Fibroblast of lung (primary cell): ENCODE data around the gene EFNA5. TPM values are rescaled to one million over a fixed set of nuclear protein-coding genes. Genes with fewer than 3 reads are reported as not detected.

Experiments used
- DNase-seq, 2 donors: peaks; one replicate each; pipeline versions ENCODE4 v3.0.0 to v3.0.0-alpha.2; 2010; ENCODE audit warnings: low read depth in 2 of 2
- H2AFZ ChIP-seq: 2 replicates; pipeline ENCODE4 v1.5.1; 2012; ENCODE audit warnings: low read length, control low read depth, inconsistent platforms
- H3K27ac ChIP-seq: 2 replicates; pipeline ENCODE4 v1.5.1; 2011; ENCODE audit warnings: low read length, control low read depth; ENCODE audit not compliant: insufficient read depth
- H3K27me3 ChIP-seq: 2 replicates; pipeline ENCODE4 v1.5.1; 2011; ENCODE audit warnings: mild to moderate bottlenecking, low read length; ENCODE audit not compliant: control insufficient read depth, insufficient read depth
- H3K36me3 ChIP-seq: 2 replicates; pipeline ENCODE4 v1.5.1; 2011; ENCODE audit warnings: low read length; ENCODE audit not compliant: control insufficient read depth, insufficient read depth
- H3K4me1 ChIP-seq: 2 replicates; pipeline ENCODE4 v1.5.1; 2011; ENCODE audit warnings: low read length; ENCODE audit not compliant: control insufficient read depth, insufficient read depth; ENCODE audit errors: extremely low read depth
- H3K4me2 ChIP-seq: 2 replicates; pipeline ENCODE4 v1.5.1; 2011; ENCODE audit warnings: low read length, control low read depth; ENCODE audit not compliant: insufficient read depth; ENCODE audit errors: extremely low read depth
- H3K4me3 ChIP-seq, 4 experiments: fragments of 200-600 bp in 1 of 4; sonication (generic) in 1 of 4; replicated peaks in 1 of 4; 2 replicates each; pipeline ENCODE4 v1.5.1; 2011 to 2016; ENCODE audit warnings: low read length in 4 of 4, low read depth in 3 of 4, mild to moderate bottlenecking in 3 of 4, control low read depth in 2 of 4, inconsistent platforms in 1 of 4, mixed read lengths in 1 of 4; ENCODE audit not compliant: insufficient read depth in 1 of 4; ENCODE audit errors: control extremely low read depth in 1 of 4
- H3K79me2 ChIP-seq: 2 replicates; pipeline ENCODE4 v1.5.1; 2012; ENCODE audit warnings: mild to moderate bottlenecking, low read length, inconsistent platforms; ENCODE audit not compliant: control insufficient read depth, insufficient read depth
- H3K9ac ChIP-seq: 2 replicates; pipeline ENCODE4 v1.5.1; 2011; ENCODE audit warnings: mild to moderate bottlenecking, low read length, control low read depth; ENCODE audit not compliant: insufficient read depth
- H3K9me3 ChIP-seq: 2 replicates; pipeline ENCODE4 v1.5.1; 2012; ENCODE audit warnings: low read depth, low read length; ENCODE audit not compliant: control insufficient read depth, insufficient read depth
- H4K20me1 ChIP-seq: 2 replicates; pipeline ENCODE4 v1.5.1; 2011; ENCODE audit warnings: low read length; ENCODE audit not compliant: control insufficient read depth, insufficient read depth; ENCODE audit errors: extremely low read depth
- CTCF ChIP-seq, 2 donors: IDR thresholded peaks in 1 of 2; conservative IDR thresholded peaks in 1 of 2; 1 replicate in 1 of 2; 2 replicates in 1 of 2; pipeline ENCODE4 v1.5.1; 2011 to 2012; ENCODE audit warnings: low read length in 2 of 2, control low read depth in 1 of 2, inconsistent platforms in 1 of 2, low read depth in 1 of 2, mild to moderate bottlenecking in 1 of 2
- EZH2 ChIP-seq: IDR thresholded peaks from 2 replicates; pipeline ENCODE4 v1.5.1; 2012; ENCODE audit warnings: low read length, control low read depth, mild to moderate bottlenecking; ENCODE audit errors: missing control alignments
- polyA plus RNA-seq, 2 donors: library from polyadenylated mRNA; depleted of rRNA in 1 of 2; stranded (reverse) in 1 of 2; unstranded in 1 of 2; fragments of >200 nt; gene quantifications; 2 replicates each; pipeline ENCODE4 v1.2.1, GENCODE V29; 2011 to 2012; ENCODE audit warnings: missing spikeins in 1 of 2
- total RNA-seq: library from RNA; depleted of rRNA; stranded (reverse); fragments of >200 nt; gene quantifications from 2 replicates; pipeline ENCODE4 v1.2.1, GENCODE V29; 2014

The EFNA5 gene
- total and polyA plus RNA-seq, 2 donors (not counting 1 experiment from before 2014, with no cell fraction given) = 3.5 to 3.7 TPM

- Histone ChIP-seq H3K9me3 (no peaks in the 10 kb centered on the region), H3K4me1 (no peaks in the 10 kb centered on the region), H3K4me3 (no peak overlapping the region), H2AFZ (no peak overlapping the region), H3K79me2 (no peaks in the 10 kb centered on the region), H3K27me3 (no peaks in the 10 kb centered on the region), H3K36me3 (no peaks in the 10 kb centered on the region), H3K4me2 (no peak overlapping the region), H3K9ac (no peak overlapping the region), H4K20me1 (no peaks in the 10 kb centered on the region), H3K27ac (no peak overlapping the region)
- DNase-seq = no peak
- no peak for TF ChIP-seq EZH2
Observed at GRCh38 chr5:107687937-107688336, 17.2 kb upstream of the EFNA5 start.

- Histone ChIP-seq H3K4me1 (no peaks in the 10 kb centered on the region), H3K4me3 (no peak overlapping the region), H3K9me3 (no peaks in the 10 kb centered on the region), H4K20me1 (no peaks in the 10 kb centered on the region), H3K27me3 (no peaks in the 10 kb centered on the region), H2AFZ (no peak overlapping the region), H3K27ac (no peak overlapping the region), H3K4me2 (no peak overlapping the region), H3K36me3 (no peaks in the 10 kb centered on the region), H3K79me2 (no peaks in the 10 kb centered on the region), H3K9ac (no peak overlapping the region)
- TF ChIP-seq EZH2 = no peak
- no peak for DNase-seq
Observed at GRCh38 chr5:107687404-107687803, 16.7 kb upstream of the EFNA5 start.

GRCh38 chr5:107682533-107682932 is 11.8 kb upstream of the EFNA5 start:
- no peak for DNase-seq
- no peak overlapping the region for H3K27ac ChIP-seq
- H4K20me1 ChIP-seq = no peaks in the 10 kb centered on the region
- no peak overlapping the region for H2AFZ ChIP-seq
- no peak overlapping the region for H3K4me2 ChIP-seq
- no peaks in the 10 kb centered on the region for H3K9me3 ChIP-seq
- H3K27me3 ChIP-seq = no peaks in the 10 kb centered on the region
- H3K4me1 ChIP-seq = no peaks in the 10 kb centered on the region
- no peaks in the 10 kb centered on the region for H3K79me2 ChIP-seq
- no peaks in the 10 kb centered on the region for H3K36me3 ChIP-seq
- H3K9ac ChIP-seq = no peak overlapping the region
- H3K4me3 ChIP-seq = no peak overlapping the region
- TF ChIP-seq CTCF (conservative IDR thresholded peaks at IDR 0.05 in 1 of 2, IDR thresholded peaks at IDR 0.05 in 1 of 2; ENCODE audit: low read depth in 1 of 2, low read length in 2 of 2) (no peak), EZH2 (no peak)

- Histone ChIP-seq H3K36me3 (no peaks in the 10 kb centered on the region), H3K79me2 (no peaks in the 10 kb centered on the region), H3K9ac (no peak overlapping the region), H3K4me1 (no peaks in the 10 kb centered on the region), H3K4me3 (no peak overlapping the region), H3K27me3 (no peaks in the 10 kb centered on the region), H2AFZ (no peak overlapping the region), H3K27ac (no peak overlapping the region), H4K20me1 (no peaks in the 10 kb centered on the region), H3K9me3 (no peaks in the 10 kb centered on the region), H3K4me2 (no peak overlapping the region)
- TF ChIP-seq CTCF (conservative IDR thresholded peaks at IDR 0.05 in 1 of 2, IDR thresholded peaks at IDR 0.05 in 1 of 2; ENCODE audit: low read depth in 1 of 2, low read length in 2 of 2) = no peak
- no peak for TF ChIP-seq EZH2
- DNase-seq = no peak
Observed at GRCh38 chr5:107680799-107681198, 10.1 kb upstream of the EFNA5 start.
